Measurements from ENCODE around the gene TPPP3.

TPPP3 gene

GRCh38 chr16:67393111-67393787 is at the start of gene TPPP3:
Gene TPPP3, minus strand, starts transcription at chr16:67393498. Its CDS starts 2,387 bp downstream, at chr16:67391111.
- in situ Hi-C loops (cut with MboI; ENCODE audit: low sequenced_read_pairs) = no loop called here

GRCh38 chr16:67442581-67443255 is 49.4 kb upstream of the TPPP3 start:
- in situ Hi-C loops (cut with MboI; ENCODE audit: low sequenced_read_pairs) = loop anchor here (25.0 kb wide), 1 partner anchor 480 kb away; the partner anchor contains the start of gene CES3

- in situ Hi-C loops (cut with MboI; ENCODE audit: low sequenced_read_pairs) = loop anchor here (25.0 kb wide), 1 partner anchor 480 kb away; the partner anchor contains the start of gene CES3
These were observed 48.6 kb upstream of the TPPP3 start for GRCh38 chr16:67441907-67442306.

GRCh38 chr16:67441271-67441753 is 48.0 kb upstream of the TPPP3 start:
- in situ Hi-C loops (cut with MboI; ENCODE audit: low sequenced_read_pairs) = loop anchor here (25.0 kb wide), 1 partner anchor 479 kb away; the partner anchor contains the start of gene CES3

GRCh38 chr16:67438824-67439393 is 45.6 kb upstream of the TPPP3 start:
- in situ Hi-C loops (cut with MboI; ENCODE audit: low sequenced_read_pairs) = loop anchor here (25.0 kb wide), 1 partner anchor 477 kb away; the partner anchor contains the start of gene CES3

DNA sequence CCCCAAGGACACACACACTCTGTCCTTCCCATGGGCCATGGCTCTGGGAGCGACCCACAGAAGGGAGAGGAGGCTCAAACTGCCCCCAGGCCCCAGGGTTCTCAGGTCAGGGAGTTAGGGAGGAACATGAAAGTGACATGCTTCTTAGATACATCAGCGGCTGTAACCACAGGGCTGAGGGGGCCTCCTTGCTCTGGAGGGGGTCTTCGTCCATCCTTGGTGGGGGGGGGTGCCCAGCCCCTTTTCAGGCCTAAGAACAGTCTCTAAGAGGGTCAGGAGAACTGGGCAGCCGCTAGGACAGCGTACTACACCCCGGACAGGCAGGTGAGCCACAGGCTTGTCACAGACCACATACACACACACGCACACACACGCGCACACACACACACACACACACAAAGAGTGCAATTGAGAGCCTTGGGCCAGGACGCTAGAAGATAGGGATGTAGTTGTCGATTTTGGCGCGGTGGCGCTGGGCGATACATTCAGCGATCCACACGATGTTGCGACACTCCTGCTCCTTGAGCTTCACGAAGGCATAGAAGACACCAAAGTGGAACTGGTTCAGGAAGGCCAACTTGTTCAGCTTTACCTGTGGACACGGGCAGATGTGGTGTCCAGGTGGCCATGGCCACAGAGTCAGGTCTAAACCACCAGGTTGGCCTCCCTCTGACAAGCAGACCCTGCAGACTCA is 44.9 kb upstream of the TPPP3 start:
- in situ Hi-C loops (cut with MboI; ENCODE audit: low sequenced_read_pairs) = loop anchor here (25.0 kb wide), 1 partner anchor 476 kb away; the partner anchor contains the start of gene CES3

DNA sequence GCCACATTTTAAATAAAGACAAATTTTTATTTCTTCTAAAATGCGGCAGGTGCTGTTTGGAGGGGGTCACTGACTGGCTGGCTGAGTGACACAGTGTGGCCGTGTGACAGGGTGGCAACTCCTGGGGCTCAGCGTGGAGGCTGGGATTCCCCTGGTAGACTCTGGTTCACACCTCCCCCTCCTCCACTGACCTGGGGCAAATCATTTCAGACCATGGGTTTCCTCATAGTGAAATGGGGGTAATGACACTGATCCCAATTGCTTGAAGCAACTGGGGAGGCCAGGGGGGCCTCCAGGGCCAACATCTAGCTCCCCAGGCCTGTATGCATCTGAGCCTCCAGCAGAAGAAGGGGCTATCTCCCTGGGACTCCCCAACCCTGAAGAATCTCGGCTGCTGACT is 44.2 kb upstream of the TPPP3 start:
- in situ Hi-C loops (cut with MboI; ENCODE audit: low sequenced_read_pairs) = loop anchor here (25.0 kb wide), 1 partner anchor 475 kb away; the partner anchor contains the start of gene CES3

- in situ Hi-C loops (cut with MboI; ENCODE audit: low sequenced_read_pairs) = loop anchor here (25.0 kb wide), 1 partner anchor 474 kb away; the partner anchor contains the start of gene CES3
These were observed 43.4 kb upstream of the TPPP3 start for GRCh38 chr16:67436640-67437193.

- in situ Hi-C loops (cut with MboI; ENCODE audit: low sequenced_read_pairs) = loop anchor here (25.0 kb wide), 1 partner anchor 473 kb away; the partner anchor contains the start of gene CES3
These were observed 42.5 kb upstream of the TPPP3 start for GRCh38 chr16:67435758-67436164.

- in situ Hi-C loops (cut with MboI; ENCODE audit: low sequenced_read_pairs) = loop anchor here (25.0 kb wide), 1 partner anchor 471 kb away; the partner anchor contains the start of gene CES3
These were observed 39.9 kb upstream of the TPPP3 start for GRCh38 chr16:67433131-67433719.

- in situ Hi-C loops (cut with MboI; ENCODE audit: low sequenced_read_pairs) = loop anchor here (25.0 kb wide), 1 partner anchor 470 kb away; the partner anchor contains the start of gene CES3
These were observed 39.2 kb upstream of the TPPP3 start for GRCh38 chr16:67432506-67432890.

DNA sequence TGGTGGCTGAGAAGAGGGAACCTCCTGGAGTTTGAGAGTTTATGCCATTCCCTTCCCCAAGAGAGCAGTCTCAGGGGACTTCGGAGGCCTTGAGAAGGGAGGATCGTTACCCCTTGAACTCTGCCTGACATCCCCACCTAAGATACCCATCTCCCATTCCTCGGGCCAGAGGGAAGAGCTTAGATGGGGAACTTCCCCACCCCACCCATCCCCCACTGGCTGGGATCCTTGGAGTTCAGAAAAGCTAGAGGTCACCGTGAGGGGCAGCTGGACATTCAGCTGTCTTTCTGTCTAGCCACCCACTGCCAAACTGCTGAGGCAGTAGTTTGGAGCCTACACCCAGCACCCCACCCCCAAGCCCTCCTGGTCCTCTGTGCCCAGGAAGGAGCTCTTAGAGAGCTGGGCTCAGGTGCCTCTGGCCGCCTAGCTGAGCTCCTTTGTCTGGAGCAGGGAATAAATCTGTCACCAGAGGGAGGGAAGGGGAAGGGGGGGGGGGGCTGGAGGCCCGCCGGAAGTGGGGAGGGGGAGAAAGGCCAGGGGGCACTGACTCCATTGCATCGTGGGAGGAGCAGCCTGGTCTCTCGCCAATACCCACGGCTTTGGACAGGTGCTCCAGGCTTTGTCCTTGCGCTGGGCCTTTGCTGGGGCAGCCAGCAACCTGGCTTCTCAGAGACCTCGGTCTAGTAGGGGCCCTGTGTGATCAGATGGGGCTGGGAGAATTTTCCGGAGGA is 38.6 kb upstream of the TPPP3 start:
- in situ Hi-C loops (cut with MboI; ENCODE audit: low sequenced_read_pairs) = loop anchor here (25.0 kb wide), 1 partner anchor 470 kb away; the partner anchor contains the start of gene CES3

DNA sequence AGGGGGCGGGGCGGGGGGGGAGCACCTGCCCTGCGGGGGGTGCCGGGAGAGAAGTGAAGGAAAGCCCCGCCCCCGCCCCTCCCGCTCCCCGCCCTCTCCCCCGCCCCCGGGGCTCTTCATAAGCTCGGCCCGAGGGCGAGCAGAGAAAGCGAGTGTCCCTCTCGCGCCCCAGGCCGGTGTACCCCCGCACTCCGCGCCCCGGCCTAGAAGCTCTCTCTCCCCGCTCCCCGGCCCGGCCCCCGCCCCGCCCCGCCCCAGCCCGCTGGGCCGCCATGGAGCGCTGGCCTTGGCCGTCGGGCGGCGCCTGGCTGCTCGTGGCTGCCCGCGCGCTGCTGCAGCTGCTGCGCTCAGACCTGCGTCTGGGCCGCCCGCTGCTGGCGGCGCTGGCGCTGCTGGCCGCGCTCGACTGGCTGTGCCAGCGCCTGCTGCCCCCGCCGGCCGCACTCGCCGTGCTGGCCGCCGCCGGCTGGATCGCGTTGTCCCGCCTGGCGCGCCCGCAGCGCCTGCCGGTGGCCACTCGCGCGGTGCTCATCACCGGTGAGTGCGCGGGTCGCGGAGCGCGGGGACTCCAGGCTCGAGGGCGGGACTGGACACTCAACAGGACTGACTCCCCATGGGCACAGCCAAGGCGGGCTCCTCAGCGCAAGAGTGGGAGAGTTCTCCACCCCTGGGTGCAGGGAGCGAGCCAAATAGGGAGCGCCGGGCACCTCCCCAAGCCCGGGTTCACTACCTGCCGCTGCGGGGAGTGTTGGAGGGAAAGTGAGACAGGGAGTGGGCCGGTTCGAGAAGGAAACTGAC is 37.9 kb upstream of the TPPP3 start, which contains the start of gene HSD11B2:
Gene HSD11B2 (plus strand): TSS at position 145 of the 798 bp plus-strand sequence. CDS start 128 bp downstream, at position 273.
- in situ Hi-C loops (cut with MboI; ENCODE audit: low sequenced_read_pairs) = loop anchor here (25.0 kb wide), 1 partner anchor 469 kb away; the partner anchor contains the start of gene CES3

- in situ Hi-C loops (cut with MboI; ENCODE audit: low sequenced_read_pairs) = loop anchor here (25.0 kb wide), 1 partner anchor 468 kb away; the partner anchor contains the start of gene CES3
These were observed 37.2 kb upstream of the TPPP3 start for GRCh38 chr16:67430504-67430976.

DNA sequence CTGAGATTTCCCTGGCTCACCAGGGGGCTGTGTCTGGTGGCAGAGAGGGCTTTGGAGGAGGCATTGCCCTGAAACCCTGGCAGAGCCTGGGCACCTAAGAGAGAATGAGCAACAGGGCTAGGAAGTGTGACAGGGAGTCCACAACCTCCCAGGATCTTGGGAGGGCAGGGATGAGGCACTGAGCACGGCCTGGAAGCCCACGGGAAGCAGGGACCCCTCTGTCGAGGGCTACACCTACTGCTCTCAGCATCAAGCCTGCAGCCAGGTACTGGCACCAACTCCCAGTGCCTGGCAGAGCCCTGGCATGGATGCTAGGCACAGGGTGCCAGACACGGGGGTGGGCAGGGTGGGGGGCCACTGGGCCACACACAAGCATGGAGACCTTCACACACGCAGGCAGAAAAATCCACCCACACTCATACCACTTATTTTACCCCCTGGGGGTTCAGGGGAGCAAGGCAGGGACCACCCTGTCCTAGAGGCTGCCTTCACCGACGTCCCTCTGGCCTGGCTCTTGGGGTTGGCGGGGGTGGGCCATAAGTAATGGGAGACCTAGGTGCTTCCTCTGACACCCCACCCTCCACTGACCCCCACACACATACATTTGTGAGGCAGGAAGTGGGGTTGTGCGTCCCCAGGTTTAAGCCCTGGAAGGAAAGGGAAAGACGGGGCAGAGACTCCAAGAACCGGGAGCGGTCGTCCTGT is 36.7 kb upstream of the TPPP3 start:
- in situ Hi-C loops (cut with MboI; ENCODE audit: low sequenced_read_pairs) = loop anchor here (25.0 kb wide), 1 partner anchor 468 kb away; the partner anchor contains the start of gene CES3

DNA sequence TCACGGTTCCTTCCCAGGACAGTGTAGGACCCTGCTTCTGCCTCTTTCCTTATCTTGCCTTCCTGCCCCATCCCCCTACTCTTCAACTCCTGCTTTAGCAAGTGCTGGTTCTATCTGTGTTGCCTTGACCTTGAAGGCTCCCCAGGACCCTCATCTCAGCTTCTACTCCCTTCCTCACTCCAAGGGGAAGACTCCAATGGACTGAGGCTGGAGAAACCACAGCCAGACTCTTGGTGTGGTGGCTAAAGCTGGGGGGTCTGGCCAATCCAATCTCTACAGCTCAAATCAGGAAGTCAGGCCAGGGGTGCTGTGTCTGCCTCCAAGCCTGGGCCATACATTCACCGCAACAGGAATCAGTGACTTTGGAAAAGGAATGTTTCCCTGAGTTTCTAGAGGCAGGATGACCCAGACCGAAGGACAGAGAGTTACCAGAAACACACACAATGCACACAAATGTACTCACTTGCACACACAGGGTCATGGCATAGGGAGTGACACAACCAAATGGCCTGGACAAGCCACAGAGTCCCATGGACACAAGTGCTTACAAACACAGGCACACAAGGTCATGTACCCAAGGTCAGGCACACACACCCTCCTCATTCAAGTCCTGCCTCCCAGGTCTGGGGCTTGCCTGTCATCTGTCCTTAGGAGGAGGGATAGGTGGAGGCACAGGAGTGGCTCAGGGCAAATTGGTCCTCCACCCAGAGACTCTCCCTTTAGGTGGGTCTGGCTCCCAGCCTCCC is 35.9 kb upstream of the TPPP3 start:
- in situ Hi-C loops (cut with MboI; ENCODE audit: low sequenced_read_pairs) = loop anchor here (25.0 kb wide), 1 partner anchor 467 kb away; the partner anchor contains the start of gene CES3

Data from HL-60/S4 treated with phorbol 12-myristate 13-acetate at 8.2 ng/mL for 4 days and 3 days (cell line).